Measurements from ENCODE around the gene OPRL1.
"Not testable (repeated sequence)": the region's sequence is repeated elsewhere in the genome, so short reads cannot be mapped to it uniquely, and the experiment has no call there.

OPRL1 gene

DNA sequence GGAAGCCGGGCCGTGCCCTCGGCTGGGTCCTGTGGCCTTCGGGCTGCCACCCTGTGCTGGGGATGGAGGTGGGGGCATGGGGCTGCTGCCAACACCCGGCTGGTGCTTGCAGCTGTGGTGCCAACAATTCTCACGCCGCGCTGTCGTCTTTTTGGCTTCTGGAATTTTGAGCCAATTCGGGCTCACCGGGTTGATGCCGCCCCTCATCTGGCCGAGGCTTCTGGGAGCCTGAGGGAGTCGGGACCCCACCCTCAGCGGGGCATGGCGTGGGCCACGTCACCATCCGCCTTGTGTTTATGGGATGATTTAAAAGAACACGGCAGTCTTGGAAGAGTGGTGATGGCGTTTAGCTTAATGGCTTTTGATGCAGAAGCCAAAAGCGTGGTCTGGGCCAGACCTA is 36.1 kb downstream of the OPRL1 start:
- Histone ChIP-seq H3K79me2 (ENCODE audit: insufficient read depth, low read length) (no peaks in the 10 kb centered on the region), H3K36me3 (ENCODE audit: low read length) (no peaks in the 10 kb centered on the region), H3K9me3 (ENCODE audit: insufficient read depth, low read length) (no peaks in the 10 kb centered on the region), H3K27me3 (ENCODE audit: low read length) (no peaks in the 10 kb centered on the region), H4K20me1 (ENCODE audit: low read depth, low read length) (no peaks in the 10 kb centered on the region), H3K27ac (ENCODE audit: low read depth, low read length) (no peak overlapping the region), H3K9ac (ENCODE audit: low read length) (no peak overlapping the region), H3F3A (ENCODE audit: insufficient read depth) (no peaks in the 10 kb centered on the region), H3K9me2 (replicated peaks; ENCODE audit: insufficient read depth, low read length) (no peaks in the 10 kb centered on the region), H2AFZ (ENCODE audit: low read depth, low read length, severe bottlenecking) (no peak overlapping the region), H3K4me2 (ENCODE audit: low read depth, low read length, poor library complexity, severe bottlenecking) (no peak overlapping the region), H3K4me3 (ENCODE audit: insufficient read depth, low read length, poor library complexity, severe bottlenecking) (no peak overlapping the region)
- TF ChIP-seq, protein P1, sequence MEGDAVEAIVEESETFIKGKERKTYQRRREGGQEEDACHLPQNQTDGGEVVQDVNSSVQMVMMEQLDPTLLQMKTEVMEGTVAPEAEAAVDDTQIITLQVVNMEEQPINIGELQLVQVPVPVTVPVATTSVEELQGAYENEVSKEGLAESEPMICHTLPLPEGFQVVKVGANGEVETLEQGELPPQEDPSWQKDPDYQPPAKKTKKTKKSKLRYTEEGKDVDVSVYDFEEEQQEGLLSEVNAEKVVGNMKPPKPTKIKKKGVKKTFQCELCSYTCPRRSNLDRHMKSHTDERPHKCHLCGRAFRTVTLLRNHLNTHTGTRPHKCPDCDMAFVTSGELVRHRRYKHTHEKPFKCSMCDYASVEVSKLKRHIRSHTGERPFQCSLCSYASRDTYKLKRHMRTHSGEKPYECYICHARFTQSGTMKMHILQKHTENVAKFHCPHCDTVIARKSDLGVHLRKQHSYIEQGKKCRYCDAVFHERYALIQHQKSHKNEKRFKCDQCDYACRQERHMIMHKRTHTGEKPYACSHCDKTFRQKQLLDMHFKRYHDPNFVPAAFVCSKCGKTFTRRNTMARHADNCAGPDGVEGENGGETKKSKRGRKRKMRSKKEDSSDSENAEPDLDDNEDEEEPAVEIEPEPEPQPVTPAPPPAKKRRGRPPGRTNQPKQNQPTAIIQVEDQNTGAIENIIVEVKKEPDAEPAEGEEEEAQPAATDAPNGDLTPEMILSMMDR (IDR thresholded peaks at IDR 0.05; ENCODE audit: insufficient read depth, low read length, poor library complexity, severe bottlenecking): no peak
- TF ChIP-seq EZH2phosphoT487 (conservative IDR thresholded peaks at IDR 0.05; ENCODE audit: low read length): no peak

DNA sequence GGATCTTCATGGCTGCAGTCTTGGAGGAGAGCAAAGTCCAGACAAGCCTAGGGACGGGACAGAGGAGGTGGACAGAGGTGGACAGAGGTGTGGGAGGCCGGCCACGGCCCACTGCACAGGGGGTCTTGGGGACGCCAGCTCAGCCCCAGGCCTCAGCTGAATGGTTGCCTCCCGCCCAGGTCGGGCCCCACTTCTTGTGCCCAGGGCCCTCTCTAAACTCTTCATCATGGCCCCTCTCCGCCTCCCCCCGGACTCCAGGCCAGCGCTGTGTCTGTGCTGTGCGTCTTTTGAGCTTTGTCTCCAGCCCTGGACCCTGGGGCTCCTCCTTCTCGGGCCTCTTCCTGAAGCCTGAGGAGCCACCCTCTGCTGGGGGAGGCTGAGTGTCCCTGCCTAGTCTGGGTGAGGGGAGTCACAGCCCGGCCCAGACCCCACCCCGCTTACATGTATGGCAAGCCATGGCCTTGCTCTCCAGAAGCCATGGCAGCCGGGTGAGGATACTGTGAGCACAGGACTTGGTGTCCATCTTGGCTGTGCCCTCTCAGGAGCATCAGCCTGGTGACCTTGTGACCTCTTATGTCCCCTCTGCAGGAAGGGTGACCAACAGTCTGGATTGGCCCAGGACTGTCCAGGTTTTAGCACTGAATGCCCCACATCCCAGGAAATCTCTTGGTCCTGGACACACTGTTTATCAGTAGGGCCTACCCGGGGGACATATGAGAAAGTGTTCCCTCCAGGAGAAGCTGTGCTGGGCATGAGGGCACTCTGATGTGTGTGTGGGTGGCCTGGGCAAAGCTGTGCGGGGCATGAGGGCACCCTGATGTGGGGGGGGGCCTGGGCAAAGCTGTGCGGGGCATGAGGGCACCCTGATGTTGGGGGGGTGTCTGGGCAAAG is 36.9 kb downstream of the OPRL1 start:
- Histone ChIP-seq H3K27ac (ENCODE audit: low read depth, low read length) (no peak overlapping the region), H3K79me2 (ENCODE audit: insufficient read depth, low read length) (no peaks in the 10 kb centered on the region), H2AFZ (ENCODE audit: low read depth, low read length, severe bottlenecking) (no peak overlapping the region), H3K9me2 (replicated peaks; ENCODE audit: insufficient read depth, low read length) (no peaks in the 10 kb centered on the region), H4K20me1 (ENCODE audit: low read depth, low read length) (no peaks in the 10 kb centered on the region), H3K4me2 (ENCODE audit: low read depth, low read length, poor library complexity, severe bottlenecking) (no peak overlapping the region), H3K9ac (ENCODE audit: low read length) (no peak overlapping the region), H3F3A (ENCODE audit: insufficient read depth) (no peaks in the 10 kb centered on the region), H3K27me3 (ENCODE audit: low read length) (no peaks in the 10 kb centered on the region), H3K36me3 (ENCODE audit: low read length) (no peaks in the 10 kb centered on the region), H3K4me3 (ENCODE audit: insufficient read depth, low read length, poor library complexity, severe bottlenecking) (no peak overlapping the region), H3K9me3 (ENCODE audit: insufficient read depth, low read length) (no peaks in the 10 kb centered on the region)
- TF ChIP-seq EZH2phosphoT487 (conservative IDR thresholded peaks at IDR 0.05; ENCODE audit: low read length): no peak
- TF ChIP-seq, protein P1 (IDR thresholded peaks at IDR 0.05; ENCODE audit: insufficient read depth, low read length, poor library complexity, severe bottlenecking): no peak

DNA sequence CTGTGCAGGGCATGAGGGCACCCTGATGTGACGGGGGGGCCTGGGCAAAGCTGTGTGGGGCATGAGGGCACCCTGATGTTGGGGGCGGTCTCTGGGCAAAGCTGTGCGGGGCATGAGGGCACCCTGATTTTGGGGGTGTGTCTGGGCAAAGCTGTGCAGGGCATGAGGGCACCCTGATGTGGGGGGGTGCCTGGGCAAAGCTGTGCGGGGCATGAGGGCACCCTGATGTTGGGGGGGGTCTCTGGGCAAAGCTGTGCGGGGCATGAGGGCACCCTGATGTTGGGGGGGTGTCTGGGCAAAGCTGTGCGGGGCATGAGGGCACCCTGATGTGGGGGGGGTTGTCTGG is 37.5 kb downstream of the OPRL1 start:
- H3K9me3 ChIP-seq (ENCODE audit: insufficient read depth, low read length); H3K79me2 ChIP-seq (ENCODE audit: insufficient read depth, low read length); H3K9me2 ChIP-seq (replicated peaks; ENCODE audit: insufficient read depth, low read length); H3F3A ChIP-seq (ENCODE audit: insufficient read depth); H2AFZ ChIP-seq (ENCODE audit: low read depth, low read length, severe bottlenecking); H3K36me3 ChIP-seq (ENCODE audit: low read length); H3K4me2 ChIP-seq (ENCODE audit: low read depth, low read length, poor library complexity, severe bottlenecking); H3K9ac ChIP-seq (ENCODE audit: low read length); H4K20me1 ChIP-seq (ENCODE audit: low read depth, low read length); H3K27ac ChIP-seq (ENCODE audit: low read depth, low read length); H3K27me3 ChIP-seq (ENCODE audit: low read length); H3K4me3 ChIP-seq (ENCODE audit: insufficient read depth, low read length, poor library complexity, severe bottlenecking): not testable (repeated sequence)

DNA sequence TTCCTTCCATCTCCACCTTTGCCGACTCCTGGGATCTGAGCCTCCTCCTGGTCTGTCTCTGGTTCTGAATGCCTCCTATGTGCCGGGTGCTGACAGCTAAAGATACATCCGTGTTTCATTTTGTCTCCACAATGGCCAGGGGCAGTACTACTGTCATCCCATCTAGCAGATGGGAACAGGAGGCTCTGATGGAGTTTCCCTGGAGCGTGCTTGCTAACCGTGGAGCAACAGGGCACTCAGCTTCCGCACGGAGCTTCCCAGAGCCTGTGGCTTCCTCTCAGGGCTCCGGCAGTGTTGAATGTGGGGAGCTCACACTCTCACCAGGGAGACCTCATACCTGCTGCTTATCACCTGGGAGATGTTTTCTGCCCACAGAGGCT is 39.4 kb downstream of the OPRL1 start:
- Histone ChIP-seq H3K4me3 (ENCODE audit: insufficient read depth, low read length, poor library complexity, severe bottlenecking) (no peak overlapping the region), H3K27me3 (ENCODE audit: low read length) (no peaks in the 10 kb centered on the region)
- TF ChIP-seq, protein P1 (IDR thresholded peaks at IDR 0.05; ENCODE audit: insufficient read depth, low read length, poor library complexity, severe bottlenecking): no peak
- TF ChIP-seq EZH2phosphoT487 (conservative IDR thresholded peaks at IDR 0.05; ENCODE audit: low read length): no peak

More for the DNA sequence above, 39.4 kb downstream of the OPRL1 start:
- no peaks in the 10 kb centered on the region for H3K9me3 ChIP-seq (ENCODE audit: insufficient read depth, low read length)
- no peak overlapping the region for H3K4me2 ChIP-seq (ENCODE audit: low read depth, low read length, poor library complexity, severe bottlenecking)
- H3K9me2 ChIP-seq (replicated peaks; ENCODE audit: insufficient read depth, low read length): no peaks in the 10 kb centered on the region
- H2AFZ ChIP-seq (ENCODE audit: low read depth, low read length, severe bottlenecking): no peak overlapping the region
- H3K27ac ChIP-seq (ENCODE audit: low read depth, low read length): no peak overlapping the region
- no peaks in the 10 kb centered on the region for H3K36me3 ChIP-seq (ENCODE audit: low read length)
- H3K79me2 ChIP-seq (ENCODE audit: insufficient read depth, low read length): no peaks in the 10 kb centered on the region
- no peaks in the 10 kb centered on the region for H3F3A ChIP-seq (ENCODE audit: insufficient read depth)
- H4K20me1 ChIP-seq (ENCODE audit: low read depth, low read length): no peaks in the 10 kb centered on the region
- no peak overlapping the region for H3K9ac ChIP-seq (ENCODE audit: low read length)
